ENCODE results near the gene NCOA6. TPM values are rescaled to one million over a fixed set of nuclear protein-coding genes. Genes with fewer than 3 reads are reported as not detected.

Gene NCOA6
- total and polyA plus RNA-seq, 2 donors from 2014 or later, result 28.1 to 30.8 TPM

- no peak for TF ChIP-seq CTCF (IDR thresholded peaks at IDR 0.05; ENCODE audit: borderline replicate concordance, extremely low read depth, insufficient read depth)
- no peaks in the 10 kb centered on the region for H3K27me3 ChIP-seq (ENCODE audit: control insufficient read depth, insufficient read depth, low read length)
- intact Hi-C loops (cut with DNase I), result no loop called here
- no peak overlapping the region for H3K4me3 ChIP-seq (ENCODE audit: low read length in 3 of 3)
- no peaks in the 10 kb centered on the region for H3K4me1 ChIP-seq (ENCODE audit: control insufficient read depth in 2 of 3, insufficient read depth in 2 of 3, low read depth in 1 of 3, low read length in 3 of 3)
- FAIRE-seq (no peak), DNase-seq (no peak)
- no peaks in the 10 kb centered on the region for H3K9me3 ChIP-seq (ENCODE audit: control insufficient read depth in 2 of 3, insufficient read depth in 1 of 3, low read length in 3 of 3)
- H3K36me3 ChIP-seq (ENCODE audit: control insufficient read depth in 2 of 3, insufficient read depth in 3 of 3, low read length in 3 of 3), result peaks cover 7 to 31% (median 22%) of the 10 kb centered on the region in 3 donors
- H3K27ac ChIP-seq (ENCODE audit: low read depth in 2 of 2, low read length in 2 of 2), result no peak overlapping the region
- H3K9ac ChIP-seq (ENCODE audit: low read length in 3 of 3), result no peak overlapping the region
Observed at GRCh38 chr20:34750484-34750883, 75.0 kb downstream of the NCOA6 start.

GRCh38 chr20:34748709-34749108 lies 76.7 kb downstream of the NCOA6 start:
- Histone ChIP-seq H3K9ac (ENCODE audit: low read length in 3 of 3) (no peak overlapping the region), H3K36me3 (ENCODE audit: control insufficient read depth in 2 of 3, insufficient read depth in 3 of 3, low read length in 3 of 3) (peaks cover 9 to 30% (median 22%) of the 10 kb centered on the region in 3 donors), H3K4me3 (ENCODE audit: low read length in 3 of 3) (no peak overlapping the region), H3K4me1 (ENCODE audit: control insufficient read depth in 2 of 3, insufficient read depth in 2 of 3, low read depth in 1 of 3, low read length in 3 of 3) (no peaks in the 10 kb centered on the region), H3K9me3 (ENCODE audit: control insufficient read depth in 2 of 3, insufficient read depth in 1 of 3, low read length in 3 of 3) (no peaks in the 10 kb centered on the region), H3K27me3 (ENCODE audit: control insufficient read depth, insufficient read depth, low read length) (no peaks in the 10 kb centered on the region), H3K27ac (ENCODE audit: low read depth in 2 of 2, low read length in 2 of 2) (no peak overlapping the region)
- TF ChIP-seq CTCF (IDR thresholded peaks at IDR 0.05; ENCODE audit: borderline replicate concordance, extremely low read depth, insufficient read depth), result no peak
- FAIRE-seq, result no peak
- DNase-seq, result no peak
- intact Hi-C loops (cut with DNase I), result no loop called here

GRCh38 chr20:34747479-34747878 lies 78.0 kb downstream of the NCOA6 start:
- peaks cover 9 to 36% (median 31%) of the 10 kb centered on the region in 3 donors for H3K36me3 ChIP-seq (ENCODE audit: control insufficient read depth in 2 of 3, insufficient read depth in 3 of 3, low read length in 3 of 3)
- H3K9ac ChIP-seq (ENCODE audit: low read length in 3 of 3), result no peak overlapping the region
- no peak for FAIRE-seq
- H3K9me3 ChIP-seq (ENCODE audit: control insufficient read depth in 2 of 3, insufficient read depth in 1 of 3, low read length in 3 of 3), result no peaks in the 10 kb centered on the region
- H3K4me1 ChIP-seq (ENCODE audit: control insufficient read depth in 2 of 3, insufficient read depth in 2 of 3, low read depth in 1 of 3, low read length in 3 of 3), result no peaks in the 10 kb centered on the region
- H3K27ac ChIP-seq (ENCODE audit: low read depth in 2 of 2, low read length in 2 of 2), result no peak overlapping the region
- no peak overlapping the region for H3K4me3 ChIP-seq (ENCODE audit: low read length in 3 of 3)
- intact Hi-C loops (cut with DNase I), result no loop called here
- no peak for DNase-seq
- no peak for TF ChIP-seq CTCF (IDR thresholded peaks at IDR 0.05; ENCODE audit: borderline replicate concordance, extremely low read depth, insufficient read depth)
- no peaks in the 10 kb centered on the region for H3K27me3 ChIP-seq (ENCODE audit: control insufficient read depth, insufficient read depth, low read length)

- intact Hi-C loops (cut with DNase I), result no loop called here
- Histone ChIP-seq H3K4me1 (ENCODE audit: control insufficient read depth in 2 of 3, insufficient read depth in 2 of 3, low read depth in 1 of 3, low read length in 3 of 3) (no peaks in the 10 kb centered on the region), H3K9me3 (ENCODE audit: control insufficient read depth in 2 of 3, insufficient read depth in 1 of 3, low read length in 3 of 3) (no peaks in the 10 kb centered on the region), H3K36me3 (ENCODE audit: control insufficient read depth in 2 of 3, insufficient read depth in 3 of 3, low read length in 3 of 3) (peaks cover 9 to 44% (median 31%) of the 10 kb centered on the region in 3 donors), H3K27ac (ENCODE audit: low read depth in 2 of 2, low read length in 2 of 2) (no peak overlapping the region), H3K9ac (ENCODE audit: low read length in 3 of 3) (no peak overlapping the region), H3K27me3 (ENCODE audit: control insufficient read depth, insufficient read depth, low read length) (no peaks in the 10 kb centered on the region), H3K4me3 (ENCODE audit: low read length in 3 of 3) (no peak overlapping the region)
- no peak for FAIRE-seq
- DNase-seq, result no peak
- TF ChIP-seq CTCF (IDR thresholded peaks at IDR 0.05; ENCODE audit: borderline replicate concordance, extremely low read depth, insufficient read depth), result no peak
Observed at GRCh38 chr20:34746674-34747073, 78.8 kb downstream of the NCOA6 start.

Data from kidney (tissue), 14 donors.